Right atrium auricular region (tissue), 2 donors: Measurements from ENCODE around the gene AGBL4. TPM values are rescaled to one million over a fixed set of nuclear protein-coding genes. Genes with fewer than 3 reads are reported as not detected.
"Not testable (repeated sequence)": the region's sequence is repeated elsewhere in the genome, so short reads cannot be mapped to it uniquely, and the experiment has no call there.

Experiments
- DNase-seq: peaks from one replicate; pipeline ENCODE4 v3.0.0-alpha.2; 2019; ENCODE audit warnings: low spot score
- H3K27ac ChIP-seq, 2 donors: fragments of 200-600 bp; sonication (generic); 1 replicate in 1 of 2; 2 replicates in 1 of 2; pipeline ENCODE4 v1.5.1; 2016 to 2019
- H3K27me3 ChIP-seq, 2 donors: fragments of 200-600 bp; sonication (generic); one replicate each; pipeline versions ENCODE4 v1.5.1 to v1.6.0; 2017 to 2019
- H3K36me3 ChIP-seq: fragments of 200-600 bp; sonication (generic); one replicate; pipeline ENCODE4 v1.5.1; 2016
- H3K4me1 ChIP-seq, 2 donors: fragments of 200-600 bp; sonication (generic); one replicate each; pipeline versions ENCODE4 v1.5.1 to v1.6.0; 2017 to 2019
- H3K4me3 ChIP-seq, 2 donors: fragments of 200-600 bp; sonication (generic); 1 replicate in 1 of 2; 2 replicates in 1 of 2; pipeline ENCODE4 v1.5.1; 2017 to 2019; ENCODE audit warnings: mild to moderate bottlenecking in 1 of 2, moderate library complexity in 1 of 2
- H3K9me3 ChIP-seq, 2 donors: fragments of 200-600 bp; sonication (generic); one replicate each; pipeline ENCODE4 v1.5.1; 2019
- total RNA-seq, 2 donors: library from RNA; depleted of rRNA; stranded (reverse); fragments of >200 nt; gene quantifications; one replicate each; pipeline ENCODE4 v1.1.0, GENCODE V29; 2016
- TF ChIP-seq, protein P1 (sequence below), 2 donors: fragments of 200-600 bp; sonication (generic); IDR thresholded peaks; one replicate each; pipeline ENCODE4 v1.5.1; 2019; ENCODE audit warnings: antibody characterized with exemption in 2 of 2

The AGBL4 gene
- total RNA-seq, 2 donors from 2014 or later, result 0.94 to 1.7 TPM

- Histone ChIP-seq H3K27me3 (no peaks in the 10 kb centered on the region), H3K4me3 (no peak overlapping the region), H3K9me3 (no peaks in the 10 kb centered on the region), H3K27ac (no peak overlapping the region), H3K36me3 (no peaks in the 10 kb centered on the region), H3K4me1 (no peaks in the 10 kb centered on the region)
- TF ChIP-seq, protein P1, sequence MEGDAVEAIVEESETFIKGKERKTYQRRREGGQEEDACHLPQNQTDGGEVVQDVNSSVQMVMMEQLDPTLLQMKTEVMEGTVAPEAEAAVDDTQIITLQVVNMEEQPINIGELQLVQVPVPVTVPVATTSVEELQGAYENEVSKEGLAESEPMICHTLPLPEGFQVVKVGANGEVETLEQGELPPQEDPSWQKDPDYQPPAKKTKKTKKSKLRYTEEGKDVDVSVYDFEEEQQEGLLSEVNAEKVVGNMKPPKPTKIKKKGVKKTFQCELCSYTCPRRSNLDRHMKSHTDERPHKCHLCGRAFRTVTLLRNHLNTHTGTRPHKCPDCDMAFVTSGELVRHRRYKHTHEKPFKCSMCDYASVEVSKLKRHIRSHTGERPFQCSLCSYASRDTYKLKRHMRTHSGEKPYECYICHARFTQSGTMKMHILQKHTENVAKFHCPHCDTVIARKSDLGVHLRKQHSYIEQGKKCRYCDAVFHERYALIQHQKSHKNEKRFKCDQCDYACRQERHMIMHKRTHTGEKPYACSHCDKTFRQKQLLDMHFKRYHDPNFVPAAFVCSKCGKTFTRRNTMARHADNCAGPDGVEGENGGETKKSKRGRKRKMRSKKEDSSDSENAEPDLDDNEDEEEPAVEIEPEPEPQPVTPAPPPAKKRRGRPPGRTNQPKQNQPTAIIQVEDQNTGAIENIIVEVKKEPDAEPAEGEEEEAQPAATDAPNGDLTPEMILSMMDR (IDR thresholded peaks at IDR 0.05), result no peak
- no peak for DNase-seq
Observed at GRCh38 chr1:49297783-49298182, 726.0 kb downstream of the AGBL4 start.

DNA sequence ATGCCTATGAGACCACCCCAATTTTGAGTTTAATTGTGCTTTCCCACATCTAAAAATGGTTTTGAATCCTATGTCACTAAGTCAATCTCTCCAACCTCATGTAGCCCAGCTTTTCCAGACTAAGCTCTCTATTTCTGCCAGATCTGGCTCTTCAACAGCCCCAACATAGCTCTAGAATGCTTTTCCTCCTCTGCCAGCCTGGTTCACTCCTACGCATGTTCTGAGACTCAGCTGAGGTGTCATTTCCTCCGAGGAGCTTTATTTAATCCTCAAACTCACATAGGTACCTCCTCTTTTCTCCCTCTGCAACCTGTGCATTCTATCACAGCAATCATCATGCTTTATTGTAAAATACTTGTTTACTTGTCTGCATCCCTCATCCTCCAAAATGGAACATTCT lies 729.2 kb downstream of the AGBL4 start:
- Histone ChIP-seq H3K4me3 (no peak overlapping the region), H3K36me3 (no peaks in the 10 kb centered on the region), H3K4me1 (no peaks in the 10 kb centered on the region), H3K27me3 (no peaks in the 10 kb centered on the region), H3K27ac (no peak overlapping the region), H3K9me3 (no peaks in the 10 kb centered on the region)
- TF ChIP-seq, protein P1 (IDR thresholded peaks at IDR 0.05), result no peak
- DNase-seq, result no peak

- Histone ChIP-seq H3K27me3 (no peaks in the 10 kb centered on the region), H3K4me1 (no peaks in the 10 kb centered on the region), H3K9me3 (no peaks in the 10 kb centered on the region), H3K27ac (no peak overlapping the region), H3K4me3 (no peak overlapping the region), H3K36me3 (no peaks in the 10 kb centered on the region)
- TF ChIP-seq, protein P1 (IDR thresholded peaks at IDR 0.05), result no peak
- no peak for DNase-seq
Observed at GRCh38 chr1:49293016-49293415, 730.7 kb downstream of the AGBL4 start.

DNA sequence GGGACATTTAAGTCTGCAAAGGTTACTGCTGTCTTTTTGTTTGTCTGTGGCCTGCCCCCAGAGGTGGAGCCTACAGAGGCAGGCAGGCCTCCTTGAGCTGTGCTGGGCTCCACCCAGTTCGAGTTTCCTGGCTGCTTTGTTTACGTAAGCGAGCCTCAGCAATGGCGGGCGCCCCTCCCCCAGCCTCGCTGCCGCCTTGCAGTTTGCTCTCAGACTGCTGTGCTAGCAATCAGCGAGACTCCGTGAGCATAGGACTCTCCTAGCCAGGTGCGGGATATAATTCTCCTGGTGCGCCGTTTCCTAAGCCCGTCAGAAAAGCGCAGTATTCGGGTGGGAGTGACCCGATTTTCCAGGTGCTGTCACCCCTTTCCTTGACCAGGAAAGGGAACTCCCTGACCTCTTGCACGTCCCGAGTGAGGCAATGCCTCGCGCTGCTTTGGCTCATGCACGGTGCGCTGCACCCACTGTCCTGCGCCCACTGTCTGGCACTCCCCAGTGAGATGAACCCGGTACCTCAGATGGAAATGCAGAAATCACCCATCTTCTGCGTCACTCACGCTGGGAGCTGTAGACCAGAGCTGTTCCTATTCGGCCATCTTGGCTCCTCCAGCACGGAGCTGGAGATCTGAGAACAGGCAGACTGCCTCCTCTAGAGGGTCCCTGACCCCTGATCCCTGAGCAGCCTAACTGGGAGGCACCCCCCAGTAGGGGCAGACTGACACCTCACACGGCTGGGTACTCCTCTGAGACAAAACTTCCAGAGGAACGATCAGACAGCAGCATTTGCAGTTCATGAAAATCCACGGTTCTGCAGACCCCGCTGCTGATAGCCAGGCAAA lies 766.3 kb downstream of the AGBL4 start:
- not testable (repeated sequence) for H3K27ac ChIP-seq, H3K27me3 ChIP-seq, DNase-seq, H3K4me1 ChIP-seq, H3K4me3 ChIP-seq, H3K36me3 ChIP-seq
- peaks cover 0 to 27% of the 10 kb centered on the region in 2 donors for H3K9me3 ChIP-seq

DNA sequence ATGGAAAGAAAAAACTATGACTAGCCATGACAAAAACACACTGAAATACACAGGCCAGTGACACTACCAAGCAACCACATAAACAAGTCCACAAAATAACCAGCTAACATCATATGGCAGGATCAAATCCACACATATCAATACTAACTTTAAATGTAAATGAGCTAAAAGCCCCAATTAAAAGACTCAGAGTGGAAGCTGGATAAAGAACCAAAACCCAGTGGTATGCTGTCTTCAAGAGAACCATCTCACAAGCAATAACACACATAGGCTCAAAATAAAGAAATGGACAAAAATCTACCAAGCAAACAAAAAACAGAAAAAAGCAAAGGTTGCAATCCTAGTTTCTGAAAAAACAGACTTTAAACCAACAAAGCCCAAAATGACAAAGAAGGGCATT lies 770.8 kb downstream of the AGBL4 start:
- no peaks in the 10 kb centered on the region for H3K36me3 ChIP-seq
- H3K27ac ChIP-seq, result no peak overlapping the region
- peaks cover 0 to 31% of the 10 kb centered on the region in 2 donors for H3K9me3 ChIP-seq
- H3K4me1 ChIP-seq, result no peaks in the 10 kb centered on the region
- TF ChIP-seq, protein P1 (IDR thresholded peaks at IDR 0.05), result no peak
- H3K27me3 ChIP-seq, result no peaks in the 10 kb centered on the region
- no peak overlapping the region for H3K4me3 ChIP-seq
- no peak for DNase-seq

- TF ChIP-seq, protein P1 (IDR thresholded peaks at IDR 0.05), result no peak
- peaks cover 0 to 31% of the 10 kb centered on the region in 2 donors for H3K9me3 ChIP-seq
- H3K27me3 ChIP-seq, result no peaks in the 10 kb centered on the region
- H3K36me3 ChIP-seq, result no peaks in the 10 kb centered on the region
- H3K4me3 ChIP-seq, result no peak overlapping the region
- H3K4me1 ChIP-seq, result no peaks in the 10 kb centered on the region
- no peak for DNase-seq
- H3K27ac ChIP-seq, result no peak overlapping the region
Observed at GRCh38 chr1:49251019-49251784, 772.6 kb downstream of the AGBL4 start.
